Left ventricle myocardium inferior (tissue), 1 donor: ENCODE data around the gene UBE2QL1. TPM values are rescaled to one million over a fixed set of nuclear protein-coding genes. Genes with fewer than 3 reads are reported as not detected.

Experiments
- DNase-seq: peaks from one replicate; pipeline ENCODE4 v3.0.0-alpha.2; 2020
- H3K27ac ChIP-seq: fragments of 200-600 bp; replicated peaks from 2 replicates; pipeline ENCODE4 v1.8.0; 2021
- H3K27me3 ChIP-seq: fragments of 200-600 bp; 2 replicates; pipeline ENCODE4 v1.8.0; 2021; ENCODE audit warnings: low read depth
- H3K36me3 ChIP-seq: fragments of 200-600 bp; 2 replicates; pipeline ENCODE4 v1.8.0; 2021
- H3K4me1 ChIP-seq: fragments of 200-600 bp; 2 replicates; pipeline ENCODE4 v1.8.0; 2021
- H3K4me3 ChIP-seq: fragments of 200-600 bp; 2 replicates; pipeline ENCODE4 v1.8.0; 2021; ENCODE audit warnings: mild to moderate bottlenecking, moderate library complexity
- H3K9me3 ChIP-seq: fragments of 200-600 bp; replicated peaks from 2 replicates; pipeline ENCODE4 v1.8.0; 2021
- intact Hi-C: fragments of 100-400 bp; cut with micrococcal nuclease; formaldehyde crosslinking; loops from one replicate; pipeline ENCODE4 v1.11.0; 2022
- total RNA-seq: library from RNA; stranded (reverse); fragmentation: NEBNext Ultra II Directional; extraction: Animal tissue kit (Norgen Biotek cat#: 25700); gene quantifications from one replicate; pipeline ENCODE4 v1.2.1, GENCODE V29; 2021
- TF ChIP-seq, protein P1 (sequence below): fragments of 200-600 bp; IDR thresholded peaks from 2 replicates; pipeline ENCODE4 v1.8.0; 2021; ENCODE audit warnings: antibody characterized with exemption, mild to moderate bottlenecking, borderline replicate concordance
- donor health status: DM: no; HTN: yes; CAD: no; lungs with severe emphysema.

The UBE2QL1 gene
- total RNA-seq, 1 donor from 2014 or later: 25.5 TPM

DNA sequence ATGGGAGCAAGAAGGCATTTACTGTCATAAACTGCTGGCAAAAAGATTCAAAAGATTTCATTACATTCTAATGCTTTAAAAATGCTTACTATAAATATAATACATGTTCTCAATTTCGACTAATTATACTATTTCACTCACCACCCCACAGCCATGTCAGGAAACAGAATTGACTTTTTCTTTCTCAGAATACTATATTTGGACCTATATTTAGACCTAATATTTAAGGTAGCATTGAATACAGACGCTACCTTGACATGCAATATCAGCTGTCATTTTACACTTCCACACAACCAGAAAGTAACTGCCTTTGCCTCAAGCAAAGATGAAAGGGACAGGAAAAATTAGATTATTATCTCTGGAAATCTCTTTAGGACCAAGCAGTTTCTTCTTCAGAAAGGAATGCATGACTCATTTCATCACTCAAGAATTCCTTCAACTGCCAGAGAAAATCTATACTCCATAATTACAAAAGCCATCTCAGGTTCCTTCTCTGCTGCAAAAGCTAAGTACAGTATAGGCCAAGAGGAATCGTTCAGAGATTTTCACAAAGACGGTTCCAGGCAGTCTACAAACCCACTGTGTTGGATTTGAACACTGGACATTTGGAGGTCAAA, 11.8 kb upstream of the UBE2QL1 start:
- Histone ChIP-seq H3K27me3 (peaks cover 7% of the 10 kb centered on the region), H3K27ac (no peak overlapping the region), H3K4me1 (peaks cover 10% of the 10 kb centered on the region), H3K4me3 (no peak overlapping the region), H3K36me3 (no peaks in the 10 kb centered on the region), H3K9me3 (peaks cover 36% of the 10 kb centered on the region)
- intact Hi-C loops: no loop called here
- TF ChIP-seq, protein P1, sequence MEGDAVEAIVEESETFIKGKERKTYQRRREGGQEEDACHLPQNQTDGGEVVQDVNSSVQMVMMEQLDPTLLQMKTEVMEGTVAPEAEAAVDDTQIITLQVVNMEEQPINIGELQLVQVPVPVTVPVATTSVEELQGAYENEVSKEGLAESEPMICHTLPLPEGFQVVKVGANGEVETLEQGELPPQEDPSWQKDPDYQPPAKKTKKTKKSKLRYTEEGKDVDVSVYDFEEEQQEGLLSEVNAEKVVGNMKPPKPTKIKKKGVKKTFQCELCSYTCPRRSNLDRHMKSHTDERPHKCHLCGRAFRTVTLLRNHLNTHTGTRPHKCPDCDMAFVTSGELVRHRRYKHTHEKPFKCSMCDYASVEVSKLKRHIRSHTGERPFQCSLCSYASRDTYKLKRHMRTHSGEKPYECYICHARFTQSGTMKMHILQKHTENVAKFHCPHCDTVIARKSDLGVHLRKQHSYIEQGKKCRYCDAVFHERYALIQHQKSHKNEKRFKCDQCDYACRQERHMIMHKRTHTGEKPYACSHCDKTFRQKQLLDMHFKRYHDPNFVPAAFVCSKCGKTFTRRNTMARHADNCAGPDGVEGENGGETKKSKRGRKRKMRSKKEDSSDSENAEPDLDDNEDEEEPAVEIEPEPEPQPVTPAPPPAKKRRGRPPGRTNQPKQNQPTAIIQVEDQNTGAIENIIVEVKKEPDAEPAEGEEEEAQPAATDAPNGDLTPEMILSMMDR: no peak
- DNase-seq: no peak

DNA sequence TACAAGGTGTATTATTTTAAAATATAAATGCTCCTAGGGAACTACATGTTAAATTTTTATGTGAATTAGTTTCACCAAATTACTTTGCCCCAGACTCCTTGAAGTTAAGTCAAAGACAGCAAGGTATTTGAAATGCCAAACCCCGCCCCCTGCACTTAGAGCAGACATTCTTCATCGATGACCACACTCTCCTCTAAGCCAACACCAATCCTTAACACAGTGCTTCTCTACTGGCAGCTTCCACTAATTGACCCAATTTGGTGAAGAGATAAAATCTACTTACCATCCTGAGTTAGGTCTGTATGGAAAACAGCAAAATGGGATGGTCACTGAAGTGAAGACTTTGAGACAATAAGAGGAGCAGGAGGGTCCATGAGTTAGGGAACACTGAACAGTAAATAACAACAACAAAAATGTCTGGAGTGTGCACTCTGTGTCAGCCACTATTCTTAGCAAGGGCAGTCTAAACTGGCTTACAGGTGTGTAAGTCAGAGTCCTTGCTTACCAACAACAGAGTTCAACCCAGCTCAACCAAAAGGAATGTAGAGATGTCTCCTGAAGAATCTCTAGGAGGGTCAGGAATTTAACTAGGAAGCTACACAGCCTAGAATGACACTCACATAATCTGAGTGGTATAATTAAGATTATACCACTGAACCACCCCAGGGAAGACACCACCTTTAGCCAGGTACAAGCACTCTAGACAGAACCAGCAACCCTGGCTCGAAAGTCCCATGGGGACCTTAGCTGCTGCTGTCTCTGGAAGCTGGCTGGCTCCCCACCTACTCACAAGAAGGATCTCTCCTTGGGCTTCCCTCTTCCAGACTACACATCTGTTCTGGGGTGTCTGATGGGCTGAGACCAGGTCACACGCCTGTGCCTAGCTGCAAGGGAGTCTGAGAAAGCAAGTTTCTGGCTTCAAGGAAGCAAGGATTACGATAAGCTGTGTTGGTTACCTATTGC, 8.8 kb upstream of the UBE2QL1 start:
- Histone ChIP-seq H3K27me3 (no peaks in the 10 kb centered on the region), H3K4me1 (no peaks in the 10 kb centered on the region), H3K4me3 (no peak overlapping the region), H3K36me3 (no peaks in the 10 kb centered on the region), H3K27ac (no peak overlapping the region), H3K9me3 (peaks cover 53% of the 10 kb centered on the region)
- no peak for DNase-seq
- TF ChIP-seq, protein P1: no peak
- intact Hi-C loops: no loop called here

DNA sequence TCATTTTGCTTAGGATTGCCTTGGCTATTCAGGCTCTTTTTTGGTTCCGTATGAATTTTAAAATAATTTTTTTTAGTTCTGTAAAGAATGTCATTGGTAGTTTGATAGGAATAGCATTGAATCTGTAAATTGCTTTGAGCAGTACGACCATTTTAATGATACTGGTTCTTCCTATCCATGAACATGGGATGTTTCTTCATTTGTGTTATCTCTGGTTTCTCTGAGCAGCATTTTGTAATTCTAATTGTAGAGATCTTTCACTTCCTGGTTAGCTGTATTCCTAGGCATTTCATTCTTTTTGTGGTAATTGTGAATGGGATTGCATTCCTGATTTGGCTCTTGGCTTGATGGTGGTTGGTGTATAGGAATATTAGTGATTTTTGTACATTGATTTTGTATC, 6.3 kb upstream of the UBE2QL1 start:
- no peak for DNase-seq
- H3K4me3 ChIP-seq: no peak overlapping the region
- H3K4me1 ChIP-seq: no peaks in the 10 kb centered on the region
- intact Hi-C loops: no loop called here
- peaks cover 53% of the 10 kb centered on the region for H3K9me3 ChIP-seq
- no peaks in the 10 kb centered on the region for H3K27me3 ChIP-seq
- H3K27ac ChIP-seq: no peak overlapping the region
- TF ChIP-seq, protein P1: no peak
- H3K36me3 ChIP-seq: no peaks in the 10 kb centered on the region

DNA sequence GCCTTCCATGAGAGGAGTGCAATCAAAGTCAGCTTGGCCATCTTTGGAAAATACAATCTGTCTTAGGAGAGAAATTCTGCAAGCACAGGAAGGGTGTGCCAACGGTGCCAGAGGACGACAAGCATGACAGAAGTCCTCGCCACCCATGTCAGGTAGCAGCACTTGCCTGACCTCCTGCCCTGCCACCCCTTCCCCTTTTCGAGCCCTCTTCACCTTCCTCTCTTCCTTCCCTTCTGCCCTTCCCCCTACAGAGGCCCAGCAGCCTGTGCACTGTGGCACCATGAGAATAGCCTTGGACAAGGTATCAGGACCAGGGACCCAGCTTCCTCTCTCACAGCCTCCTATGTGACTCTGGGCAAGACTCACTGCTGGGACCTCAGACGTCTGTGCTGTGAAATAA, 5.3 kb upstream of the UBE2QL1 start:
- Histone ChIP-seq H3K36me3 (no peaks in the 10 kb centered on the region), H3K4me1 (no peaks in the 10 kb centered on the region), H3K27me3 (no peaks in the 10 kb centered on the region), H3K4me3 (no peak overlapping the region), H3K27ac (no peak overlapping the region), H3K9me3 (peaks cover 50% of the 10 kb centered on the region)
- no peak for DNase-seq
- intact Hi-C loops: no loop called here
- TF ChIP-seq, protein P1: no peak

DNA sequence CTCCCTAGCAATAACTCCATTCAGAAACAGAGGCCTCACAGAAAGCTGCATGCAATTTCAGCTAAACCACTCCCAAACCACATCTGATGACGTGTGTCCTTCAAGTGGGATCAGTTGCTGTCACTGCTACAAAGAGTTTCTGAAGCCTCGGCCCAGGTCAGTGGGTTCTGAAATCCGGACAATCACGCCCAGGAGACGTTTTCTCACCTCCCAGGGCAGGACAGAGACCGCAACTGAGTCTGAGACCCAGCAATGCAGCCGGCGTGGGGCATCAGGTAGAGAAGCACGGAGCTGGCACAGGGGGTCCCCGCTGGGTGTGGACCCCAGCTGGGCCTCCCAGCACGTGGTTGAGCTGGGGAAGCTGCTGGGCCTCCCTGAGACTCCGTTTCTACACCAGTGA, 2.6 kb upstream of the UBE2QL1 start:
- peaks cover 24% of the 10 kb centered on the region for H3K27me3 ChIP-seq
- TF ChIP-seq, protein P1: no peak
- DNase-seq: no peak
- H3K9me3 ChIP-seq: peaks cover 25% of the 10 kb centered on the region
- no peak overlapping the region for H3K27ac ChIP-seq
- no peaks in the 10 kb centered on the region for H3K36me3 ChIP-seq
- H3K4me1 ChIP-seq: peaks cover 14% of the 10 kb centered on the region
- intact Hi-C loops: no loop called here
- no peak overlapping the region for H3K4me3 ChIP-seq
